GM12873 (cell line): ENCODE results near the gene TPSB2.

Experiments used
- TF ChIP-seq, protein P1 (sequence below): IDR thresholded peaks from 2 replicates; pipeline ENCODE4 v1.5.1; 2012; ENCODE audit warnings: low read depth, mild to moderate bottlenecking, moderate library complexity, low read length, control low read depth; ENCODE audit not compliant: insufficient read depth; ENCODE audit errors: missing control alignments

Gene TPSB2

DNA sequence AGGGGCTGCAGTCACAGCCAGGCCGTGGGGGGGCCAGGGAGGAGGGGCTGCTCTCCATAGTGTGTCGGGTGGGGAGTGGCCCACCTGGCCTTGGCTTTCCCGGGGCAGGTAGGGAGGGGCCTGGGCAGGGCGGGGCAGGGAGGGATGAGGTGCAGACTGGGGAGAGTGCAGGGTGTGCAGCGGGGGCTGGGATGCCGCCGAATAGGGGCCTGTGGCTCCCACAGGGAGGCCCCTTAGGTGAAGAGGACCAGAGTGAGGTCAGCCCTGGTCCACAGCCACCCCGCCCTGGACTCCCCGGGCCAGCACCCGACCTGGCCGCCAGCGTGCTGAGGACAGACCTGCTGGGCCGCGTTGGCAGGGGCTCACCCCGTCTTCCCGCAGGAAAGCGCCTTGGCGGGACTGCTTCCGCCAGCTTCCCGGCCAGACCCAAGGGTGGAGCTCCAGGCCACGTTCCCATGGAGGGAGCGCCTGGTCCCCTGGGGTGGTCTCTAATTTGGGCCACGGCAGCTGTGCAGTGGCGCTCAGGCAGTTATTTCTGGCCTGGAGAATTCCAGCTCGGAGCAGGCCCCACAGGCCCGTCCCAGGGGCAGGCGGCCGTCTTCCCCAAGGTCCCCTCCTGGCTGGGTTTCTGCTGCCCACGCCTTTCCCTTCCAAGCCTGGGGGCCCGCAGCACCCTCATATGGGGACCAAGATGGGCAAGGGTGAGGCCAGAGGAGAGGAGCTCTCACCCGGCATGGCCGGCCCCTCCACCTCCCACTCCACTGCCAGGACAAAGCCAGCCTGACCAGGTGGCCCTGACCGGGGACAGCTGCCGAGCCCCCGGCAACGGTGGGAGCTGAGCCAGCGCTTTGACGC, 49.2 kb downstream of the TPSB2 start:
- TF ChIP-seq, protein P1, sequence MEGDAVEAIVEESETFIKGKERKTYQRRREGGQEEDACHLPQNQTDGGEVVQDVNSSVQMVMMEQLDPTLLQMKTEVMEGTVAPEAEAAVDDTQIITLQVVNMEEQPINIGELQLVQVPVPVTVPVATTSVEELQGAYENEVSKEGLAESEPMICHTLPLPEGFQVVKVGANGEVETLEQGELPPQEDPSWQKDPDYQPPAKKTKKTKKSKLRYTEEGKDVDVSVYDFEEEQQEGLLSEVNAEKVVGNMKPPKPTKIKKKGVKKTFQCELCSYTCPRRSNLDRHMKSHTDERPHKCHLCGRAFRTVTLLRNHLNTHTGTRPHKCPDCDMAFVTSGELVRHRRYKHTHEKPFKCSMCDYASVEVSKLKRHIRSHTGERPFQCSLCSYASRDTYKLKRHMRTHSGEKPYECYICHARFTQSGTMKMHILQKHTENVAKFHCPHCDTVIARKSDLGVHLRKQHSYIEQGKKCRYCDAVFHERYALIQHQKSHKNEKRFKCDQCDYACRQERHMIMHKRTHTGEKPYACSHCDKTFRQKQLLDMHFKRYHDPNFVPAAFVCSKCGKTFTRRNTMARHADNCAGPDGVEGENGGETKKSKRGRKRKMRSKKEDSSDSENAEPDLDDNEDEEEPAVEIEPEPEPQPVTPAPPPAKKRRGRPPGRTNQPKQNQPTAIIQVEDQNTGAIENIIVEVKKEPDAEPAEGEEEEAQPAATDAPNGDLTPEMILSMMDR = no peak
